Right lung (tissue), 5 donors: ENCODE measurements around the gene NPIPA1. TPM values are rescaled to one million over a fixed set of nuclear protein-coding genes. Genes with fewer than 3 reads are reported as not detected.
A peak's percentile ranks its signal among the peaks of the same experiment; 100 is the strongest.
"Not testable (repeated sequence)": the region's sequence is repeated elsewhere in the genome, so short reads cannot be mapped to it uniquely, and the experiment has no call there.

Source experiments
- DNase-seq, 2 donors: peaks; one replicate each; pipeline ENCODE4 v3.0.0-alpha.2; 2013
- polyA plus RNA-seq, 5 donors: library from polyadenylated mRNA; unstranded; fragments of 120-200 nt; gene quantifications; one replicate each; pipeline versions ENCODE4 v1.2.1 to v1.2.3, GENCODE V29; 2013; ENCODE audit warnings: inconsistent platforms in 1 of 5, low replicate concordance in 1 of 5; ENCODE audit not compliant: insufficient read length in 5 of 5, insufficient read depth in 1 of 5

The NPIPA1 gene
- polyA plus RNA-seq, 5 donors = 101 to 182 (median 148) TPM

- not testable (repeated sequence) for DNase-seq
These were observed 8.1 kb upstream of the NPIPA1 start for GRCh38 chr16:14929176-14929575.

- not testable (repeated sequence) for DNase-seq
These were observed 7.0 kb upstream of the NPIPA1 start for GRCh38 chr16:14930246-14930645.

DNA sequence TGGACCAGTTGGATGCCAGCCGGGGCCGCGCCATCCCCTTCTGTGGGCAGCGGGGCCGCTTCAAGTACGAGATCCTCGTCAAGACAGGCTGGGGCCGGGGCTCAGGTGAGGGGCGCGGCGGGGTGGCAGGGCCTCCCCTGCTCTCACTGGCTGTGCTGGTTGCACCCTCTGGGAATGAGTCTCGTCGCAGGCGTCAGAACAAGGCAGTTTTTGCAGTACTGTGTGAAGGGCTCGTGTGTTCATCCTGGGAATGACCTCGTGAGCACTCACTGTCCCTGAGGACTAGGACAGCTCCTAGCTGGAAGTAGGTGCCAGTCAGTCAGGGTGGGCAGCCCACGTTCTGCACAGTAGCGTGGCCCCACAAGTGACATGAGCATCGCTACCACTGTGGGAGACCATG lies 6.3 kb upstream of the NPIPA1 start:
- DNase-seq = not testable (repeated sequence)

DNA sequence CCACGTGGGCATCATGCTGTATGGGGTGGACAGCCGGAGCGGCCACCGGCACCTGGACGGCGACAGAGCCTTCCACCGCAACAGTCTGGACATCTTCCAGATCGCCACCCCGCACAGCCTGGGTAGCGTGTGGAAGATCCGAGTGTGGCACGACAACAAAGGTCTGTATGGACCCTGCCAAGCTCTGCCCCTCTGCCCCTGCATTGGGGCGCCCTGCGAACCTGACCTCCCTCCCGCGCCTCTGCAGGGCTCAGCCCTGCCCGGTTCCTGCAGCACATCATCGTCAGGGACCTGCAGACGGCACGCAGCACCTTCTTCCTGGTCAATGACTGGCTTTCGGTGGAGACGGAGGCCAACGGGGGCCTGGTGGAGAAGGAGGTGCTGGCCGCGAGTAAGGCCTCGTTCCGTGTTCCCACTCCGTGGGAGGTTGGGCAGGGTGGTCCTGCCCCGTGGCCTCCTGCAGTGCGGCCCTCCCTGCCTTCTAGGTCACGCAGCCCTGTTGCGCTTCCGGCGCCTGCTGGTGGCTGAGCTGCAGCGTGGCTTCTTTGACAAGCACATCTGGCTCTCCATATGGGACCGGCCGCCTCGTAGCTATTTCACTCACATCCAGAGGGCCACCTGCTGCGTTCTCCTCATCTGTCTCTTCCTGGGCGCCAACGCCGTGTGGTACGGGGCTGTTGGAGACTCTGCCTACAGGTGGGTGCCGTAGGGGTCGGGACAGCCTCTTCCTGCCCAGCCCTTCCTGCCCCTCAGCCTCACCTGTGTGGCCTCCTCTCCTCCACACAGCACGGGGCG lies 4.5 kb upstream of the NPIPA1 start:
- not testable (repeated sequence) for DNase-seq

DNA sequence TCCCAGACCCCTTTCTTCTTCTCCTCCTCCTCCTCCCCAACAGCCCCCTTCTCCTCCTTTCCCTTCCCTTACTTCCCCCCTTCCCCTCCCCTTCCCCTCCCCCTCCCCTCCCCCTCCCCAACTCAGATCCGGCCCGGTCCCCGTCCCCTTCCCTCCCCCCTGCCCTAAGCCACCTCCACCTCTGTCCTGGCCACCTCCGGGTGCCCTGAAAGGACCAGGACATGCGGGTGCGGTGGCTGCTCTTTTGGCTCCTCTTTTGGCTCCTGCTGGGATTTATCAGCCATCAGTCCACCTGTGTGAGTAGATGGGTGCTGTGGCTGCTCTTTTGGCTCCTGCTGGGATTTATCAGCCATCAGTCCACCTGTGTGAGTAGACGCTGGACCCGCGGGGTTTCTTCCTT lies 751 bp downstream of the NPIPA1 start:
- not testable (repeated sequence) for DNase-seq

GRCh38 chr16:14942686-14943085 lies 5.4 kb downstream of the NPIPA1 start:
- not testable (repeated sequence) for DNase-seq

GRCh38 chr16:14955546-14956231 lies 18.4 kb downstream of the NPIPA1 start:
- DNase-seq = no peak

- DNase-seq = no peak
These were observed 20.5 kb downstream of the NPIPA1 start for GRCh38 chr16:14957576-14958322.

GRCh38 chr16:14958323-14958600 lies 21.0 kb downstream of the NPIPA1 start:
- no peak for DNase-seq

- no peak for DNase-seq
These were observed 21.7 kb downstream of the NPIPA1 start for GRCh38 chr16:14958970-14959369.

- DNase-seq = no peak
These were observed 24.4 kb downstream of the NPIPA1 start for GRCh38 chr16:14961405-14962186.

GRCh38 chr16:14963281-14964173 lies 26.3 kb downstream of the NPIPA1 start:
- no peak for DNase-seq

DNA sequence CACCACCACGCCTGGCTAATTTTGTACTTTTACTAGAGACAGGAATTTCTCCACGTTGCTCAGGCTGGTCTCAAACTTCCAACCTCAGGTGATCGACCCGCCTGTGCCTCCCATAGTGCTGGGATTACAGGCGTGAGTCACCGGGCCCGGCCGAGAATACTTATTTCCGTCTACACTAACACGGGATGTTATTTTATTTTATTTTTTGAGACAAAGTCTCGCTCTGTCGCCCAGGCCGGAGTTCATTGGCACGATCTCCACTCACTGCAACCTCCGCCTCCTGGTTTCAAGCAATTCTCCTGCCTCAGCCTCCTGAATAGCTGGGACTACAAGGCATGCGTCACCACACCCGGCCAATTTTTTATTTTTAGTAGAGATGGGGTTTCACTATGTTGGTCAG lies 28.1 kb downstream of the NPIPA1 start:
- DNase-seq = no peak

DNA sequence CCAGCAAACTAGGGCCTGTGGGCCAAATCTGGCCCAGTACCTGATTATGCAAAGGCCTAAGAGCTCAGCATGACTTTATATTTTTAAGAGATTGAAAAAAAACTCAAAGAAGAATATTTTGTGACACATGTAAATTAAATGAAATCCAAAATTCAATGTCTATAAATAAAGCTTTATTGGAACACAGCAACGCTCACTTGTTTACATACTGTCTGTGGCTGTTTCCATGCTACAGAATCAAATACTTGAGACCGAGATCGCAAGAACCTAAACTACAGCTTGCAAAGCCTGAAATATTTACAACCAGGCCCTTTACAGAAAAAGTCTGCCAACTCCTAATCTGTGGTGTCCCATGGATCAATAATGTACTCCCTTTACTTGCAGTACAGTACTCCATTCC lies 32.6 kb downstream of the NPIPA1 start:
- DNase-seq = not testable (repeated sequence)

GRCh38 chr16:14971621-14972228 lies 34.5 kb downstream of the NPIPA1 start:
- DNase-seq = not testable (repeated sequence)

- DNase-seq = not testable (repeated sequence)
These were observed 36.6 kb downstream of the NPIPA1 start for GRCh38 chr16:14973785-14974322.

- peak; percentile 17 to 36 for DNase-seq
These were observed 37.0 kb downstream of the NPIPA1 start for GRCh38 chr16:14974331-14974655.

GRCh38 chr16:14974656-14975417 lies 37.6 kb downstream of the NPIPA1 start, which contains the start of gene PDXDC1:
Gene PDXDC1 (plus strand): TSS chr16:14975026. CDS start chr16:14975200, 174 bp downstream.
- DNase-seq = peak; percentile 64 to 91
